ENCODE results near the gene IGFLR1. TPM values are rescaled to one million over a fixed set of nuclear protein-coding genes. Genes with fewer than 3 reads are reported as not detected.
A peak's percentile ranks its signal among the peaks of the same experiment; 100 is the strongest.

The IGFLR1 gene
- total RNA-seq, 1 donor: 0.72 TPM

DNA sequence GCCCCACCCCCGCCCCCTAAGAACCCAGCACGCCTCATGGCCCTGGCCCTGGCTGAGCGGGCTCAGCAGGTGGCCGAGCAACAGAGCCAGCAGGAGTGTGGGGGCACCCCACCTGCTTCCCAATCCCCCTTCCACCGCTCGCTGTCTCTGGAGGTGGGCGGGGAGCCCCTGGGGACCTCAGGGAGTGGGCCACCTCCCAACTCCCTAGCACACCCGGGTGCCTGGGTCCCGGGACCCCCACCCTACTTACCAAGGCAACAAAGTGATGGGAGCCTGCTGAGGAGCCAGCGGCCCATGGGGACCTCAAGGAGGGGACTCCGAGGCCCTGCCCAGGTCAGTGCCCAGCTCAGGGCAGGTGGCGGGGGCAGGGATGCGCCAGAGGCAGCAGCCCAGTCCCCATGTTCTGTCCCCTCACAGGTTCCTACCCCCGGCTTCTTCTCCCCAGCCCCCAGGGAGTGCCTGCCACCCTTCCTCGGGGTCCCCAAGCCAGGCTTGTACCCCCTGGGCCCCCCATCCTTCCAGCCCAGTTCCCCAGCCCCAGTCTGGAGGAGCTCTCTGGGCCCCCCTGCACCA, 45.1 kb upstream of the IGFLR1 start:
- Histone ChIP-seq H3K4me1 (ENCODE audit: insufficient read depth, low read length) (no peaks in the 10 kb centered on the region), H3K36me3 (ENCODE audit: insufficient read depth, low read length) (no peaks in the 10 kb centered on the region), H3K9me3 (ENCODE audit: low read depth, low read length) (no peaks in the 10 kb centered on the region), H4K20me1 (ENCODE audit: insufficient read depth, low read length) (no peaks in the 10 kb centered on the region), H2AFZ (ENCODE audit: low read length) (no peak overlapping the region), H3K4me2 (ENCODE audit: insufficient read depth, low read length) (no peak overlapping the region), H3K79me2 (ENCODE audit: insufficient read depth, low read length) (no peaks in the 10 kb centered on the region), H3K27me3 (ENCODE audit: insufficient read depth, low read length) (no peaks in the 10 kb centered on the region), H3K4me3 (ENCODE audit: insufficient read depth, low read length) (no peak overlapping the region), H3K27ac (ENCODE audit: low read depth, low read length) (no peak overlapping the region)
- TF ChIP-seq, protein P1, sequence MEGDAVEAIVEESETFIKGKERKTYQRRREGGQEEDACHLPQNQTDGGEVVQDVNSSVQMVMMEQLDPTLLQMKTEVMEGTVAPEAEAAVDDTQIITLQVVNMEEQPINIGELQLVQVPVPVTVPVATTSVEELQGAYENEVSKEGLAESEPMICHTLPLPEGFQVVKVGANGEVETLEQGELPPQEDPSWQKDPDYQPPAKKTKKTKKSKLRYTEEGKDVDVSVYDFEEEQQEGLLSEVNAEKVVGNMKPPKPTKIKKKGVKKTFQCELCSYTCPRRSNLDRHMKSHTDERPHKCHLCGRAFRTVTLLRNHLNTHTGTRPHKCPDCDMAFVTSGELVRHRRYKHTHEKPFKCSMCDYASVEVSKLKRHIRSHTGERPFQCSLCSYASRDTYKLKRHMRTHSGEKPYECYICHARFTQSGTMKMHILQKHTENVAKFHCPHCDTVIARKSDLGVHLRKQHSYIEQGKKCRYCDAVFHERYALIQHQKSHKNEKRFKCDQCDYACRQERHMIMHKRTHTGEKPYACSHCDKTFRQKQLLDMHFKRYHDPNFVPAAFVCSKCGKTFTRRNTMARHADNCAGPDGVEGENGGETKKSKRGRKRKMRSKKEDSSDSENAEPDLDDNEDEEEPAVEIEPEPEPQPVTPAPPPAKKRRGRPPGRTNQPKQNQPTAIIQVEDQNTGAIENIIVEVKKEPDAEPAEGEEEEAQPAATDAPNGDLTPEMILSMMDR (IDR thresholded peaks at IDR 0.05; ENCODE audit: extremely low read depth, low read depth, low read length): no peak
- DNase-seq (ENCODE audit: insufficient read length, low spot score, missing footprints): peak; percentile 90

DNA sequence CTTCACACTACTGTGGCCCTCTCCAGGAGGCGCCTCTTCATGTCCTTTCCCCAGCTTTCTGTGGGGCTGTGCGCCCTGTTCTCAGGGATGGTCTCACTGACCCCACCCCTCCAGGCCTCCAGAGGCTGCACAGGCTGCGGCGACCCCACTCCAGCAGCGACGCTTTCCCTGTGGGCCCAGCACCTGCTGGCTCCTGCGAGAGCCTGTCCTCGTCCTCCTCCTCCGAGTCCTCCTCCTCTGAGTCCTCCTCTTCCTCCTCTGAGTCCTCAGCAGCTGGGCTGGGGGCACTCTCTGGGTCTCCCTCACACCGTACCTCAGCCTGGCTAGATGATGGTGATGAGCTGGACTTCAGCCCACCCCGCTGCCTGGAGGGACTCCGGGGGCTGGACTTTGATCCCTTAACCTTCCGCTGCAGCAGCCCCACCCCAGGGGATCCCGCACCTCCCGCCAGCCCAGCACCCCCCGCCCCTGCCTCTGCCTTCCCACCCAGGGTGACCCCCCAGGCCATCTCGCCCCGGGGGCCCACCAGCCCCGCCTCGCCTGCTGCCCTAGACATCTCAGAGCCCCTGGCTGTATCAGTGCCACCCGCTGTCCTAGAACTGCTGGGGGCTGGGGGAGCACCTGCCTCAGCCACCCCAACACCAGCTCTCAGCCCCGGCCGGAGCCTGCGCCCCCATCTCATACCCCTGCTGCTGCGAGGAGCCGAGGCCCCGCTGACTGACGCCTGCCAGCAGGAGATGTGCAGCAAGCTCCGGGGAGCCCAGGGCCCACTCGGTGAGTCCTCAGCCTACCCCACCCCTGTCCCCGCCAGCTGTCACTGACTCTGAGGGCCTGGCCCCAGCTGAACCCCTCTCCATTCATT, 44.3 kb upstream of the IGFLR1 start:
- no peaks in the 10 kb centered on the region for H3K4me1 ChIP-seq (ENCODE audit: insufficient read depth, low read length)
- H3K4me3 ChIP-seq (ENCODE audit: insufficient read depth, low read length): no peak overlapping the region
- H3K27ac ChIP-seq (ENCODE audit: low read depth, low read length): no peak overlapping the region
- no peak overlapping the region for H3K4me2 ChIP-seq (ENCODE audit: insufficient read depth, low read length)
- no peaks in the 10 kb centered on the region for H3K9me3 ChIP-seq (ENCODE audit: low read depth, low read length)
- peak; percentile 73 for DNase-seq (ENCODE audit: insufficient read length, low spot score, missing footprints)
- no peaks in the 10 kb centered on the region for H3K27me3 ChIP-seq (ENCODE audit: insufficient read depth, low read length)
- TF ChIP-seq, protein P1 (IDR thresholded peaks at IDR 0.05; ENCODE audit: extremely low read depth, low read depth, low read length): no peak
- no peak overlapping the region for H2AFZ ChIP-seq (ENCODE audit: low read length)
- H4K20me1 ChIP-seq (ENCODE audit: insufficient read depth, low read length): no peaks in the 10 kb centered on the region
- no peaks in the 10 kb centered on the region for H3K79me2 ChIP-seq (ENCODE audit: insufficient read depth, low read length)
- no peaks in the 10 kb centered on the region for H3K36me3 ChIP-seq (ENCODE audit: insufficient read depth, low read length)

DNA sequence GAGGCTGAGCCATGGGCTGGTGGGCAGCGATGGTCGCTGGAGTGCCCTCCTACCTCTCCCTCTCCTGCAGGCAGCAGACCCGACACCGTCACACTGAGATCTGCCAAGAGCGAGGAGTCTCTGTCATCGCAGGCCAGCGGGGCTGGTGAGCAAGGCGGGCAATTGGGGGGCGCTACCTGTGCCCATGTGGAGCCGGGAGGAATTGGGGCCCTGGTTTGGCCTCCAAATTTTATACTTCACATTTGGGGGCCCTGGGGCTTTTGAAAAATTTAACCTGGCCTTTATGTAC, 43.0 kb upstream of the IGFLR1 start:
- Histone ChIP-seq H3K4me1 (ENCODE audit: insufficient read depth, low read length) (no peaks in the 10 kb centered on the region), H3K9me3 (ENCODE audit: low read depth, low read length) (no peaks in the 10 kb centered on the region)
- TF ChIP-seq, protein P1 (IDR thresholded peaks at IDR 0.05; ENCODE audit: extremely low read depth, low read depth, low read length): no peak

DNA sequence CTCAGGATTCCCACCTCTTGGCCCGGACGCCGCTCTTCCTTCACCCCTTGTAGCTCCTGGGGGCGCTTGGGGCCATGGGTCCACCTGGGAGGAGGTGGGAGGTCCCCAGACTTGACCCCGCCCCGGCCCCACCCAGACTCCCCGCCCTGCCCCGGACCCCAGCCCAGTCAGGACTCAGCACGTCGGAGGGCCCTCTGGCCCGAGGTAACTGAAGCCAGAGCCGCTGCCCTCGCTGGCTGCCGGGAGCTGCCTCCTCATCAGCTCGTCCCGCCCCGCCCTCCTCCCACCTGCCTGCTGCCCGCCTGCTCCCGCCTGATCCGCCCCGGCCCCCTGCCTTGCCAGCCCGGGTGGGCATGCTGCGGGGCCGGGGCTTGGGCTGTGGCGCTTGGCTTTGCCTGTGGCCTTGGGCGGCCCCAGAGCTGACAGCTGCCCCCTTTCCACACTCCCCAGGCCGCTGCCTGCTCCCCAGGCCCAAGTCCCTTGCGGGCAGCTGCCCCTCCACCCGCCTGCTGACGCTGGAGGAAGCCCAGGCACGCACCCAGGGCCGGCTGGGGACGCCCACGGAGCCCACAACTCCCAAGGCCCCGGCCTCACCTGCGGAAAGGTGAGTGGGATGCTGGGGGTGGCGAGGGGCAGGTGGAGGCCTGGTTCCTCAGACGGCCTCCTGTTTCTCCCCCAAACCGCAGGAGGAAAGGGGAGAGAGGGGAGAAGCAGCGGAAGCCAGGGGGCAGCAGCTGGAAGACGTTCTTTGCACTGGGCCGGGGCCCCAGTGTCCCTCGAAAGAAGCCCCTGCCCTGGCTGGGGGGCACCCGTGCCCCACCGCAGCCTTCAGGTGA, 42.5 kb upstream of the IGFLR1 start:
- H3K4me1 ChIP-seq (ENCODE audit: insufficient read depth, low read length): no peaks in the 10 kb centered on the region
- no peak overlapping the region for H3K4me2 ChIP-seq (ENCODE audit: insufficient read depth, low read length)
- H3K27ac ChIP-seq (ENCODE audit: low read depth, low read length): no peak overlapping the region
- no peaks in the 10 kb centered on the region for H3K36me3 ChIP-seq (ENCODE audit: insufficient read depth, low read length)
- H3K9me3 ChIP-seq (ENCODE audit: low read depth, low read length): no peaks in the 10 kb centered on the region
- H2AFZ ChIP-seq (ENCODE audit: low read length): no peak overlapping the region
- no peaks in the 10 kb centered on the region for H4K20me1 ChIP-seq (ENCODE audit: insufficient read depth, low read length)
- peak; percentile 75 for DNase-seq (ENCODE audit: insufficient read length, low spot score, missing footprints)
- TF ChIP-seq, protein P1 (IDR thresholded peaks at IDR 0.05; ENCODE audit: extremely low read depth, low read depth, low read length): no peak
- no peaks in the 10 kb centered on the region for H3K79me2 ChIP-seq (ENCODE audit: insufficient read depth, low read length)
- no peaks in the 10 kb centered on the region for H3K27me3 ChIP-seq (ENCODE audit: insufficient read depth, low read length)
- H3K4me3 ChIP-seq (ENCODE audit: insufficient read depth, low read length): no peak overlapping the region

More for the DNA sequence above, 43.0 kb upstream of the IGFLR1 start:
- Histone ChIP-seq H3K36me3 (ENCODE audit: insufficient read depth, low read length) (no peaks in the 10 kb centered on the region), H4K20me1 (ENCODE audit: insufficient read depth, low read length) (no peaks in the 10 kb centered on the region), H3K27me3 (ENCODE audit: insufficient read depth, low read length) (no peaks in the 10 kb centered on the region), H3K4me2 (ENCODE audit: insufficient read depth, low read length) (no peak overlapping the region), H3K79me2 (ENCODE audit: insufficient read depth, low read length) (no peaks in the 10 kb centered on the region), H3K4me3 (ENCODE audit: insufficient read depth, low read length) (no peak overlapping the region), H3K27ac (ENCODE audit: low read depth, low read length) (no peak overlapping the region), H2AFZ (ENCODE audit: low read length) (no peak overlapping the region)
- DNase-seq (ENCODE audit: insufficient read length, low spot score, missing footprints): no peak
